Caki2 (cell line): Measurements from ENCODE around the gene SCAMP3. TPM values are rescaled to one million over a fixed set of nuclear protein-coding genes. Genes with fewer than 3 reads are reported as not detected.
"Not testable (repeated sequence)": the region's sequence is repeated elsewhere in the genome, so short reads cannot be mapped to it uniquely, and the experiment has no call there.

Experiments
- DNase-seq: peaks from one replicate; pipeline ENCODE4 v3.0.0-alpha.2; 2015; ENCODE audit warnings: low read depth
- in situ Hi-C: cut with HindIII; loops from 2 replicates; pipeline ENCODE4 v1.10.0; 2016; ENCODE audit warnings: low sequenced_read_pairs, low pct_unique_long_range_greater_than_20kb, mixed read lengths
- total RNA-seq: library from RNA; depleted of rRNA; stranded (reverse); fragments of >200 nt; shearing (Covaris generic); gene quantifications from 2 replicates; pipeline ENCODE4 v1.2.3, GENCODE V29; 2014; ENCODE audit warnings: low replicate concordance

Gene SCAMP3
- total RNA-seq, 1 experiment from 2014 or later, result 77.8 TPM

DNA sequence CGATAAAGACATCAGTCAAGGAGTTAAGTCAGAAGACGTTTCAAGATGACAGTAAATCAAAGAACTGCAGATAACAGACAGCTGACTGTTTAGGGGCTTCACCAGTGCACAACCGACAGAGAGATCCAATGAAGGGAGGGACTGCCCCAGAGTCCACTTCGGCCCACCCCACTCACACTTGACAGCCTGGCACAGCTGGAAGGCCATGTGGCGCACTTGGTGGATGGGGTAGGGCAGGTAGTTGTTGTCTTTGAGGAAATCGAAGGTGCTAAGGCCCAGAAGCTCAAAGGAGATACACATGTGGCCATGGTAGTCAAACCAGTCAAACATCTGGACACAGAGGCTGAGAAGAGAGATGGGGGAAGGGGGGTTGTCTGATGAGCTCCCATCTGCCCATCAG, 4.4 kb upstream of the SCAMP3 start:
- DNase-seq, result no peak
- in situ Hi-C loops, result no loop called here

DNA sequence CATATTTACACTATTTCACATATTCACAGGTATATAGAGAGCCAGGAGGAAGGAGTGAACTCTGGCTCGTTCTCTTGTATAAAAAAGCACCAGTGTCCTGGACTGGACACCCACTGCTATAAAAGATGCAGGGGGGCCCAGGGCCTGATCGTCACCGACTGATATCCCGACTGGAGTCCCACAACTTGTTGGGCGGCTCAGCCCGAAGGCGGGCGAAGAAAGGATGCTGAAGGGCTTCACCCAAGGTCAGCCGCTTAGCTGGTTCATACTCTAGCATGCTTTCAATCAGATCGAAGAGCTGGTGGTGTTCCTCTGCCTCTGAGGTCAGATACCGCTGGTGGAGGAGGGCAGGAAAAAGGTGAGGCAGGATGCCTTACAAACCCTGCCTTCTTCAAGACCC, 907 bp upstream of the SCAMP3 start:
- in situ Hi-C loops, result no loop called here
- no peak for DNase-seq

DNA sequence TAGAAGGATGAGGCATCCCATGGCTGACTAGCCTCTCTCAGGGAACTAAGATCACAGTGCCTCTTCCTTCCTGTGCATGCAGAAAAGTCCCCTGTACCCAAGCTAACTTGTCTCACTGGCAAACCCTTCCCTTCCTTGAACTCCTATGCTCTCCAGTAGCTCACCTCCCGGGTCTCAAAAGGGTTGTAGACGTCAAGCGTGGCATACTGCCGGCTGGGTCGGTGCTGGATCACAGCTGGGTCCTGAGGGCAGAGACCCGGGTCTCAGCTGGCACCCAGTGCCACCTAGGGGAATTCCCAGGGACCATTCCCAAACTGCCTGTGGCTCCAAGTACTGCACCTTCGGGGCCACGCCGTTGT, 688 bp downstream of the SCAMP3 start:
- no peak for DNase-seq
- in situ Hi-C loops, result no loop called here

DNA sequence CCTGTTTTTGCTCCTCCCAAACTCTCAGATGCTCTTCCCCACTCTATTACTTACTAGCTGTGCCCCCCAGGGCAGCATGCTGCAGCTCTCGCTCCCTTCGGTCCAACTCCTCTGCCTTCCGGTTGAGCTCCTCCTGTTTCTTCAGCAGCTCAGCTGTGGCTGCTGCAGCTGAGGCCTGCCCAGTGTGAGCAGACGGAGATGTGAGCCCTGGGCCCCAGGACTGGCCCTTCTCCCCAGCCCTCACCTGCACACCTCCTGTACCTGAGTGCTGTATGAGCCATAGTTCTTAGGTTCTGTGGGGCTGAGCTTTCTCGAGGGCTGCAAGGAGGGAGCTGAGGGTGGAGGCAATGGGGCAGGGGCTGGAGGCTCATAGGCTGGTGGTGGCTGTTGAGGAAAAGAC, 1.9 kb downstream of the SCAMP3 start:
- DNase-seq, result no peak
- in situ Hi-C loops, result no loop called here

DNA sequence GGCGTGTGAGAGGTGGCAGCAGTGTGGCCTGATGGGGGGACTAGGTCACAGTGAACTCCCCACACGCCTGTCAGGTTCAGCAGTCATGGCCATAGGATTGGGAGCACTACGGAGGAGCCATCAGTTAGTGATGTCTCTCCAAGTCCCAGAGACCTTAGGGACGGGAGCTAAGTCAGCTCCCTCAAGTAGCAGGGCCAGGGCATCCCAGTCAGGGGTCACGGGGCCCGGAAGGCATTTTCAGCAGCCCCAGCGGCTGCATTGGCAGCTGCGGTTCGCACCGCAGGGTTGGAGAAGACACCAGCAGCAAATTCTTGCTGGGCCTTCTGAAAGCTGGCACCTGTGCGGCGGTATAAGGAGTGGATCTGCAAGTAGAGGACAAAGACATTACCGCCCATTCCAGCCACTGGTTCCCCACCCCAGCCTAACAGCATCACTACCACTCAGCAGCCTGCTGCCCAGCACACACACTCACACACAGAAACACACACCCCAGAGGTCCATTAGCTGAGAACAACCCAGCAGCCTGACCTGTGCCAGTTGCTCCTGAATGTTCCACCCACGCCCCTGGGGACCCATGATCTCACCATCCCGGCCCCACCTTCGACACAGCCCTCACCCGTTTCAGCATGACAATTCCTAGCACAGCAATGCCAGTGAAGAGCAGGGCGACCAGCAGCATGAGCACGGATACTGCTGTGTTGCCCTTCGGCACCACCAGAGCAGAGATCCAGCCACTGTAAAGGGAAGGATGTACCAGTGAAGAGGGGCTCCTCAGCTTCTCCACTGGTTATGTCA, 5.9 kb downstream of the SCAMP3 start:
- peak; percentile 16 for DNase-seq
- in situ Hi-C loops, result no loop called here

DNA sequence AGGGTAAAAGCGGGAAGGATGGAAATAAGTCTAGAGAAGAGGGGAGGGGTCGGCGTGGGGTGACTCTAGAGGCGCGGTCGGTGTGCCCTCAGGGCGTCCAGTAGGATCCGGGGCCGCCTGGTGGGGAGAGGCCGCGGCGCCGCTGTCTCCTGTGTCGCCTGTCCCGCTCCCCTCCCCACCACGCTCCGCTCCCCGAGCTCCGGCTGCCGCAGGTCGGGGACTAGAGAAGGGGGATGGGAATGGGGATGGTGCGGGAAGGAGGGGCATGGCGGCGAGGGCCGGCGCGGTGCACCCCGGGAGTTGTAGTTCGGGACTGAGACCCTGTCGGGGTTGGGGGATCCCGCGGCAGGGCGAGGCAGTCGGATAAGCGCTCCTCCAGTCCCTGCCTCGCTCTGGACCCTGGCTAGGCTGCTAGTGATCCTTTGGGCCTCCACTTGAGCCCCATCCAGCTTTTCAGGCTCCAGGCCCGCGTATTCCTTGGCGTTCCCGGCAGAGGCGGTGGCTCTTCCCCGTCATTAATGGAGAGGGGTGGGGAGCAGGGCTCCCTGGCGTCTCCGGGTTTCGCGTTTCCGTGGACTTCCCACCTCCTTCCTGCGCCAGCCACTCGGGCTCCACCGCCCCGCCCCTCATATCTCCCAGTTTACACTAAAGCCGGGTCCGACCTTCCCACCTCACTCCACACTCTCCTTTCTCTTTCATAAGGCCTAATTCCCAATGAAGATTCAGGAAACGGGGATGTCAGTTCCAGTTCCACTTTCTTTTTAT, 6.7 kb downstream of the SCAMP3 start, which contains the start of gene ENTREP3:
TSS of gene ENTREP3 (minus strand) at position 241 of the 765 bp plus-strand sequence. CDS start 606 bp downstream, outside the sequence.
- peak; percentile 80 for DNase-seq
- in situ Hi-C loops, result no loop called here

DNA sequence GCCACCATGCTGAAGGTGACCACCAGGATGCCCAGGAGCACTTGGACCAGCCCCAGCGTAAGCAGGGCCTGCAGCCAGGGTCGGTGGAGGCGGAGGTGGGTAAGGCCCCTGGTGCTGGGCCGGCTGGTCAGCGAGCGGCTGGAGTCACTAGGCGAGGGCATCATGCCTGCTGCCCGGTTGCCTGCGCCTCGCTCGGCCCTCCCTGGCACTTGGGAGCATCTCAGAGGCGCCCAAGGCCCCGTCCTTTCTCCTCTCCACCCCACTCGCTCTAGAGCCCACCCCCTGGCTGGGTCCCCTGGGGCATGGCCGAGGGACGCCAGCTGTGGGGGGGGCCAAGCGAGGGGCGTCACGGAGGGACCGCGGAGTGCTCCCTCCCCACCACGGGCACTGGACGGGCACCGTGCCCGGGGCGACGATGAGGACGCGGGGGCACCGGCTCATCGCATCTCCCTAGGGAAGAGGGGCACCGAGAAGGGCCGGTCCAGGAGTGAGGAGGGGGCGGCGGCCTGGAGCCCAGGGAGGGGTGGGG, 7.4 kb downstream of the SCAMP3 start:
- in situ Hi-C loops, result no loop called here
- peak; percentile 22 for DNase-seq

DNA sequence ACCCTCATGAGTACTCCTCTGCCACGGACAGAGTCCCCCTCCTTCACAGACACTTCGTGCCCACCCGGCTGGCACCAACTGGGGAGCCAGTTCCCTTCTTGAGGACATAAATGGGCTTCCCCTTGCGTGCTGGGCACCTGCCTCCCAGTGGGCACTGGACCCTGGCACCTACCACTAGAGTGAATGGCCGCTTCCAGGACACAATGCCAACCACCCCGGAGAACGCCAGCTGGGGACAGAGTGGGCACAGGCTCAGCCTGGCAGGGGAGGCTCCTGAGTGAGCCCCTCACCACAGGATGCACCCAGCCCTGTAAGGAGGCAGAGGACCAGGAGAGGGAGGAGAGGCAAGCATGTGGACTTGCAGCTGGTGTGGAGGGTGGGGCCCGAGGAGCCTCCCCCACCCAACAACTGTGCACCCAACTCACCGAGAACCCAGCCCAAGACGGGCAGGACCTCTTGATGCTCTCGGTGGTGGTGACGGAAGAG, 7.9 kb downstream of the SCAMP3 start:
- in situ Hi-C loops, result no loop called here
- no peak for DNase-seq

DNA sequence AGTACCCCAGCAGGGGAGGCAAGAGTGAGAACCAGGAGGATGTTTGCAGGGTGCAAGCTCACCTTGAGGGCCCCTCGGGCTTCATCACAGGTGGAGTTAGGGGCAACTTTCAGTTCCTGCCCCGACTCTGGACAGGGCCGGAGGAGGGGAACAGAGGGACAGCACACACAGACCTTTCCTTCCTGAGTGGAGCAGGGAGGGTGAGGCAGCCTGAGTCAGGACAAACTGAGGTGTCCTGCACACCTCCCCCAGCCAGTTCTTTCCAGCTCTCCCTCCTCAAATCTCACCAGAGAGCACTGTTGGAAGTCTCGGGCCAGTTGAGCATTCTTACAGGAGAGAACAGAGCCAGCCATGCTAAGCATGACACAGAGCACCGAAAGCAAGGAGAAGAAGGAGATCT, 8.4 kb downstream of the SCAMP3 start:
- no peak for DNase-seq
- in situ Hi-C loops, result no loop called here

DNA sequence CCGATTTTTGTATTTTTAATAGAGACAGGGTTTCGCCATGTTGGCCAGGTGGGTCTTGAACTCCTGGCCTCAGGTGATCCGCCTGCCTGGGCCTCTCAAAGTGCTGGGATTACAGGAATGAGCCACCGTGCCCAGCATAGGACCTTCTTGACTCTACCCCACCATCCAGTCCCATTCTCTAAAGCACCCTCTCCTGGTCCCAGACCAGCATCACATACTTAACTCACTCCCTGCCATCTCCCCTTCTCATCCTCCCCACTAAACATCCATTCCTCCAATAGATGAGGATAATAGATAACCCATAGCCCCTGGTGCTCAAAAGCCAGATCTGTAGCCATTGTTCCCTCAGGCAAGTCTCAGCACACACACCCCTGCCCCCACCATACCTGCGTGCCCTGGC, 9.0 kb downstream of the SCAMP3 start:
- DNase-seq, result no peak

DNA sequence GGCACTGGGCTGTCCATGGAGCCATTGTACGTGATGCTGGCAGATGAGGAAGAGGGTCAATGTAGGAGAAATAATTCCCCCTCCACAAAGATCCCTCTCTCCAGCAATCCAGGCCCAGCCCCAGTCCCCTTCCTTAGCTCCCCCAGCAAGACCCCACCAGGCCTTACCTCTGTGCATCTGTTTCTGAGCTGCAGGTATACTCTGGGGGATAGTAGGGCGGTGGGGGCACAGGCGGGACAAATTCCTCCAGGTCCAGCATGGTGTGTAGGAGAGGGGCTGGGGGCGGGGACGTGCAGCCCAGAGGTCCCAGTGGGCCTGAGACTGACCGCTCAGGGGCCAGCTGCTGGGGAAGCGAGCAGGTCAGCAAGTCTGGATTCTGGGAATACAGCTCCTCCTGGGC, 10.6 kb downstream of the SCAMP3 start:
- no peak for DNase-seq
- in situ Hi-C loops, result no loop called here

More for the DNA sequence above, 9.0 kb downstream of the SCAMP3 start:
- in situ Hi-C loops, result no loop called here

DNA sequence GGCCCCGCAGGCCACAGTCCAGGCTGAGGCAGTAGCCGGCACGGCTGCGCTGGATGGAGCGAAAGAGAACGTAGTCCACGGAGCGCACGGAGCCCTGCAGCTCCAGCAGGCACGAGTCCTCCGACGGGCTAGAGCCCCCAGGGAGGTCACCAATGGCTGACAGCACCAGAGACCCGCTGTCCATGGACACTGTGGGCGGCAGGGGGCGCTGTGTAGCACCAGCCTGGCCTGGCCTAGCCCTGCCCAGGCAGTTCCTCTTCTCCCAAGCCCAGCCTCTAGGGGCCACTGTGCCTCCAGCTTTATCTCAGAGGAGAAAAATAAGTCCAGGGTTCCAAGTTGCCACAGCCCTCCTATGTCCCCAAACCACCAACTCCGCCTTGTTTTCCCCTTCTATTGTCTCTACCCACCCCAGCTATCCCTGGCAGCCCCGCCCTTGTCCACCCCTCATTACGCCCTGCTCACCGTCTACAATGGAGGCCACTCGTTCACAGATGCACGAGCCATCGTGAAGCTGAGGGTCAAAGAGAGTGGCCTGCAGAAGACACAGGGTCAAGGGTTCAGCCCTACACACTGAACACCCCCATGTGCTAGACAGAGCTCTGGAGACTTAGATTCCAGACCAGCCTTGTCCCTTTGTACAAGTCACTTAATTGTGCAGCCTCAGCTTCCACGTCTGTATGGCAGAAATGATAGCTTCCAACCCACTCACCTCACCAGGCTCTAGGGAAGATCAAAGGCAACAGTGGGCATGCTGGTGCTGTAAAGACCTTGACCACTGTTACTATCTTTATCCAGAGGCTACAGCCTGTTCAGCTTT, 11.3 kb downstream of the SCAMP3 start:
- in situ Hi-C loops, result no loop called here
- DNase-seq, result peak; percentile 71

DNA sequence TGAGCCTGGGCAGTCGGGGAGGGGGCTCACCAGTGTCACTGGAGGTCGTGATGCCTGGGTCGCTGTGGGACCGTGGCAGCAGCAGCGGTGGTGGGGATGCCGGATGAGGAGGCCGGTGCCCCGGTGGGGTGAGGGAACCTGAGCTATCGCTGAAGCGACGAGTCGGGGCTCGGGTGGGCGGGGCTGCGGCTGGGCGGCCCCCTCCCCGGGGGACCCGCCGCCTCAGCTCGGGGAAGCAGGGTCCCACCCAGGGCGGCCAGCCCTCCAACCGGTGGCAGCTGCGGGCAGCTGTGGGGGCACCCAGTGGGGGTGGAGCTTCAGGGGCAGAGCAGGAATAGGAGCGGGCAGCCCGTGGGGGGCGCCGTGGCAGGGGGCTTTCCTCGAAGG, 11.9 kb downstream of the SCAMP3 start:
- in situ Hi-C loops, result no loop called here
- DNase-seq, result no peak

DNA sequence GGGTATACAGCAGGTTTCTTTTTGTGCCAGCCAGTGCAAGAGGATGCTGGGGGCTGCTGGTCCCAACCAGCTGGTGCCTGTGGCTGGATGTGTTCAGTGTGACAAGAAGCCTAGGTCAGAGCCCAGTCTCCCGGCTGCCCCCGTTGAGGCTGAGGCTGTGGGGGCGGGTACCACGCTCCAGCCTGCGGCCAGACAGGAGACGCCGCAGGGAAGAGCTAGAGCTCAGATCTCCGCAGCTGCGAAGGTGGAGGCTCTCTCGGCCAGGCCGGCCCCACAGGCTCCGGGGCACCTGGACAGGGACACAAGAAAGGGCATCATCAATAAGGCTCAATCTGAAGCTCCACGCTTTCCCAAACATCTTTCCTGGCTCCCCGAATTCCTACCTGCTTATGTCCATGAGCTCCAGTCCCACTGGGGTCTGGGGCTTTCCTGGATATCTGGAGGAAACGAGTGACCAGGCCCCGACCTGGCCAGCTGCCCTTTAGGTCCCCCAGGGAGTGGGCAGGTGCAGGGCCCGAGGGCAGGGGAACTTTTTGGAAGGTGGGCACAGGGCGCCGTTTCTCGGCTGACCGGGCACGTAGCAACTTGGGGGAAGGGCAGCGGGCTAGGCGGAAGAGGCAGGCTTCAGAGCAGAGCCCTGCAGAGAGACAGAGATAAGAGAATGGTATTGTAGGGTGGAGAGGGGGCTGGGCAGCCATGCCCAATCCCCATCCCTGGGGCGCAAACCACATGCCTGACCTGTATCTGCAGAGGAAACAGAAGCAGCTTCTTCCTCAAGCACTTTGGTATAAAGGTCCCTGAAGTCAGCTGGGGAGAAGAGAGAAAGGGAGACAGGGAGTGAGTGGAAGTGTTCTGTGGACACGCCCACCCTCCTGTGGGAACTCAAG, 14.2 kb downstream of the SCAMP3 start:
- in situ Hi-C loops, result no loop called here

DNA sequence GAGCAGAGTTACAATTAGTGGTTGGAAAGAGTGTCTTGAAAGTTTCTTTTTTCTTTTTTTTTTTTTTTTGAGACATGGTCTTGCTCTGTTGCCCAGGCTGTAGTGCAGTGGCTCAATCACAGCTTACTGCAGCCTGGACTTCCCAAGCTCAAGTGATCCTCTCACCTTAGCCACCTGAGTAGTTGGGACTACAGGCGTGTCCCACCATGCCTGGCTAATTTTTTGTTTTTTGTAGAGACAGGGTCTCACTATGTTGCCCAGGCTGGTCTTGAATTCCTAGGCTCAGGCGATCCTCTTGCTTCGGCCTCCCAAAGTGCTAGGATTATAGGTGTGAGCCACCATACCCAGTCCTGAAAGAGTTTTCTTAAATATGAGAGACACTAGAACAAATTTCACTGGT, 15.4 kb downstream of the SCAMP3 start:
- in situ Hi-C loops, DNase-seq: not testable (repeated sequence)

More for the DNA sequence above, 14.2 kb downstream of the SCAMP3 start:
- no peak for DNase-seq

DNA sequence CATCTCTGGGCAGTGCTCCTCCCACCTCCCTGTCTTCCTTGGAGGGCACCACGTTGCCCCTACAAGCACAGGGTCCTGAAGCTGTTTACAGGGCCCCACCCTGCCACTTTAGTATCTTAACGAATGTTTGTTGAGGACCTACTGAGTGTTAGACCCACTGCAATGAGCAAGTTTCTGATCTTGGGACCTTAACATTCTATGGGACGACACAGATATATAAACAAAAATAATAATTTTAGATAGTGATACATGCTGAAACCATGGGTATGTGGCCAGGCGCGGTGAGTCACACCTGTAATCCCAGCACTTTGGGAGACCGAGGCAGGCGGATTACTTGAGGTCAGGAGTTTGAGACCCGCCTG, 17.0 kb downstream of the SCAMP3 start:
- in situ Hi-C loops, result no loop called here
- no peak for DNase-seq

DNA sequence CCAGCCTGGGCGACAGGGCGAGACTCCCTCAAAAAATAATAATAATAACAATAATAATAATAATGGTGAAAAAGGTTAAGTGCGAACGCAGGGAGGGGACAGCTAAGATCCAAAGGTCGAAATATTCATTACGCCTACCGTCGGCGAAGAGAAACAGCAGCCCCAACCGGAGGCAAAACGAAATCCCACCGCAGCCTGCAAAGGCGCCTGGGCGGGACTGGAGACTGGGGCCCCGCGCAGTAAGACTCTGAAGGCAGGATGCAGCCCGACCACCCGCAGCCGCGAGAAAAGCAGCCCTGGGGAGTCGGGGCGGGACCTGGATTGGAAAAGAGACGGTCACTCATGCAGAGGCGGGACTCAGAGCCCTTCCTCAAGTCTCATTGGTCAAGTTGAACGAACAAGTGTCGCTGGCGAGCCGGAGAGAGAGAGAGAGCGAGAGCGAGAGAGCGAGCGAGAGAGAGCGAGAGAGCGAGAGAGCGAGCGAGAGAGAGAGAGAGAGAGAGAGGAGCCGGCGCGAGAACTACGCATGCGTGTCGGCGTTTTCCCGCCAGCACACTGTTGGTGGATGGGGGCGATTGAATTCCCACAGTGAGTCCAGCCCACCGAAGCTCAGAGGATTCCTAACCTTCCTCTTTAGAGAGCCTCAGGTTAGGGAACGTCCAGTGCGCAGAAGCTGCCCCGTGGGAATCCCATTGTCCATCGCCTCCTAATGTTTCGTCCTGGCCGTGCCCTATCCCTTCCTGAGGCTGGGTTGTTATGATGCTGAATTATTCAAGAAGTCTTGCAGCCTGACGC, 17.6 kb downstream of the SCAMP3 start:
- peak; percentile 99 for DNase-seq
- in situ Hi-C loops, result no loop called here
